Measurements from ENCODE around the gene CENPVL1. TPM values are rescaled to one million over a fixed set of nuclear protein-coding genes. Genes with fewer than 3 reads are reported as not detected.
"Not testable (repeated sequence)": the region's sequence is repeated elsewhere in the genome, so short reads cannot be mapped to it uniquely, and the experiment has no call there.

The CENPVL1 gene
- not detected in 2 replicates for total RNA-seq

GRCh38 chrX:51710277-51711164, at the start of gene CENPVL1:
Gene CENPVL1 (plus strand): TSS chrX:51710512. CDS start chrX:51710512, 0 bp downstream.
- intact Hi-C loops (cut with micrococcal nuclease): not testable (repeated sequence)

GRCh38 chrX:51665981-51666380, 44.3 kb upstream of the CENPVL1 start:
- intact Hi-C loops (cut with micrococcal nuclease): no loop called here

GRCh38 chrX:51679689-51680433, 30.5 kb upstream of the CENPVL1 start:
- intact Hi-C loops (cut with micrococcal nuclease): not testable (repeated sequence)

- intact Hi-C loops (cut with micrococcal nuclease): not testable (repeated sequence)
These were observed 28.2 kb upstream of the CENPVL1 start for GRCh38 chrX:51681808-51682719.

- intact Hi-C loops (cut with micrococcal nuclease): not testable (repeated sequence)
These were observed 27.6 kb upstream of the CENPVL1 start, which contains the start of gene CENPVL2 for GRCh38 chrX:51682720-51683062. Gene CENPVL2 (minus strand): TSS chrX:51682831. CDS start chrX:51682831, 0 bp downstream.

GRCh38 chrX:51694254-51694653, 16.1 kb upstream of the CENPVL1 start:
- intact Hi-C loops (cut with micrococcal nuclease): no loop called here

GRCh38 chrX:51697397-51697796, 12.9 kb upstream of the CENPVL1 start:
- intact Hi-C loops (cut with micrococcal nuclease): no loop called here

- intact Hi-C loops (cut with micrococcal nuclease): not testable (repeated sequence)
These were observed 2.8 kb downstream of the CENPVL1 start for GRCh38 chrX:51712943-51713647.

GRCh38 chrX:51728202-51728601, 17.9 kb downstream of the CENPVL1 start:
- intact Hi-C loops (cut with micrococcal nuclease): no loop called here

GRCh38 chrX:51737091-51737490, 26.8 kb downstream of the CENPVL1 start:
- intact Hi-C loops (cut with micrococcal nuclease): no loop called here

- intact Hi-C loops (cut with micrococcal nuclease): loop anchor here (2.0 kb wide), 1 partner anchor 60 kb away; no protein-coding TSS in a partner anchor
These were observed 32.3 kb downstream of the CENPVL1 start for GRCh38 chrX:51742586-51742985.

- intact Hi-C loops (cut with micrococcal nuclease): loop anchor here (2.0 kb wide), 1 partner anchor 59 kb away; no protein-coding TSS in a partner anchor
These were observed 33.1 kb downstream of the CENPVL1 start, which contains the start of gene GSPT2 for GRCh38 chrX:51743179-51743957. Gene GSPT2 (plus strand): TSS chrX:51743442. CDS start chrX:51743627, 185 bp downstream.

- intact Hi-C loops (cut with micrococcal nuclease): no loop called here
These were observed 37.4 kb downstream of the CENPVL1 start for GRCh38 chrX:51747671-51748070.

GRCh38 chrX:51759055-51759839, 48.9 kb downstream of the CENPVL1 start:
- intact Hi-C loops (cut with micrococcal nuclease): no loop called here

- intact Hi-C loops (cut with micrococcal nuclease): no loop called here
These were observed 50.3 kb downstream of the CENPVL1 start for GRCh38 chrX:51760657-51761056.

Measured in T-helper 2 cell treated with Interferon-gamma antibody and Interleukin-4, amounts not matched to agents 100 ng/mL and 5 ng/mL, for 36 hours (primary cell).